IPS DF 4.7 (cell line): Measurements from ENCODE around the gene SLC35F3.
"Not testable (repeated sequence)": the region's sequence is repeated elsewhere in the genome, so short reads cannot be mapped to it uniquely, and the experiment has no call there.

Source experiments
- DNase-seq: peaks from one replicate; pipeline ENCODE4 v3.0.0-alpha.2; 2013; ENCODE audit warnings: low spot score; ENCODE audit errors: extremely low read depth

The SLC35F3 gene

DNA sequence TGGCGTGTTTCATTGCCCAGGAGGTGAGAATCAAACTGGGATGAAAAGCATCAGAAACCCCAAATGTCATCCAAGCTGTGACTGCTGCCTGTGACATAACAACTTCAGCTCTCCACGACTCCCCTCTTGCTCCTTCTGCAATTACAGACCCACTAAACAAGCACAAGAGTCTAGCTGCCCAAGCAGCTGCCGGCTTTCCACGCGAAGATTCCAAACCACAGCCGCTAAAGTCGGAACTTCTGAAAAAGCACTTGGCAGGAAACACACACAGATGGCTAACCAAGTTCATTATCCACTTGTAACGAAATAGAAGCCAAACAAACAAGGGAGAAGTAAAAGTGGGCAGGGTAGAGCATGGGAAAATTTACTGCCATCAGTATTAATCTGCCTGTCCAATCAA lies 198.1 kb downstream of the SLC35F3 start:
- no peak for DNase-seq

- no peak for DNase-seq
Measured at GRCh38 chr1:234103198-234103597, 198.7 kb downstream of the SLC35F3 start.

DNA sequence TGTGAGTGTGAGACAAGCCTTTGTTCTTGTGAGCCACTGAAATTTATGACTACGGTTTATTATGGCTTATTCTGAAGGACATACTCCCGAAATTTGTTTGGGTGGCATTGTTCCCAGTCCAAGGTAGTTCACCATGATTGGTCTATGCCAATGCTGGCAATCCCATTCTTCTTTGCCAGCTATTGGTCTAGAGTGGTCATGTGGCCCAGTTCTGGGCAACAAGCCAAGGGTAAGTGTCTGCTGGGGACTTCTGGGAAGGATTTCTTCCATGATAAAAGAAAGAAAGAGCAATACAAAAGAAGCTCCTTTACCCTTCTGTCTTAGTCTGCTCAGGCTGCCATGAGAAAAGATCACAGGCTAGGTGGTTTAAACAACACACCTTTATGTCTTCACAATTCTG lies 201.6 kb downstream of the SLC35F3 start:
- no peak for DNase-seq

- DNase-seq, result no peak
Measured at GRCh38 chr1:234107416-234108021, 203.0 kb downstream of the SLC35F3 start.

- no peak for DNase-seq
Measured at GRCh38 chr1:234108921-234109320, 204.4 kb downstream of the SLC35F3 start.

DNA sequence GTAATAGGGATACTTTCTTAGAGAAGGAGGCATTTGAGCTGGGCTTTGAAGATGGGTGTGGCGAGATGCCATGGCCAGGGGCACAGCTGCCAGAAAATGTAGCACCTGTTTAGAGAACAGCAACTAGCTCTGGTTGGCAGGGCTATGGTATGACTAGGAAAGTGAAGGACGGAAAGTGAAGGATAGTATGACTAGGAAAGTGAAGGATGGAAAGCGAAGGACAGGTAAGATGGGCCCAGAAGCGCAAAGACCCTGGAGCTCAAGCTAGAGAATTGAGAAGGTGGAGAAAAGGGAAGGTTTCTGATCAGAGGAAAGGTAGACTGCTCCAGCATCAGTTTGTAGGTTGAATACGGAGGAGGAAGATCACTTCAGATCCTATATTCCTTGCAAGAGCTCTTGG lies 205.4 kb downstream of the SLC35F3 start:
- no peak for DNase-seq

DNA sequence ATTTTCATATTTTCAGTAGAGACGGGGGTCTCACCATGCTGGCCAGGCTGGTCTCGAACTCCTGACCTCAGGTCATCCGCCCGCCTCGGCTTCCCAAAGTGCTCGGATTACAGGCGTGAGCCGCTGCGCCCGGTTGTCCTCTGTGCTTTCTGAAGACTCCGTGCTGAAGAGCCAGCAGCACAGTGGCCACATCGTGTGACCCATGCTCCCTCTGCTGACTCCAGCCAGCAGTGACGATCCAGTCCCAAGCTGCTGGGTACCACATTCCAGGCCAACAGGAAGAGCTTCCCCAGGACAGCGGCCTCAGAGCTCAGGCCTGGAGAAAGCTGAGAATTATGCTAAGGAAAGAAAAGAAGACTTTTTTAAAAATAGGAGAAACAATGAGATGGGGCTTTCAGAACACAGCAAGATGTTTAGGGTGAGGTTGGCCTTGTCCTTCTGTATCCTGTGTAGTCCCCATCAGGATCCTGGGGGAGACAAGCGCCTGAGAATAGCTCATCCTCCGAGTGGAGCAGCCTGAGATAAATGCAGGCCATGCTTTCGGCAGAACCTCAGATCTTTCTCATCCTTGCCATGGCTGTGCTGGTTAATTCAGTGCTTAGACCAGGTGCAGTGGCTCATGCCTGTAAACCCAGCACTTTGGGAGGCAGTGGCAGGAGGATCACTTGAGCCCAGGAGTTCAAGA lies 207.1 kb downstream of the SLC35F3 start:
- no peak for DNase-seq

DNA sequence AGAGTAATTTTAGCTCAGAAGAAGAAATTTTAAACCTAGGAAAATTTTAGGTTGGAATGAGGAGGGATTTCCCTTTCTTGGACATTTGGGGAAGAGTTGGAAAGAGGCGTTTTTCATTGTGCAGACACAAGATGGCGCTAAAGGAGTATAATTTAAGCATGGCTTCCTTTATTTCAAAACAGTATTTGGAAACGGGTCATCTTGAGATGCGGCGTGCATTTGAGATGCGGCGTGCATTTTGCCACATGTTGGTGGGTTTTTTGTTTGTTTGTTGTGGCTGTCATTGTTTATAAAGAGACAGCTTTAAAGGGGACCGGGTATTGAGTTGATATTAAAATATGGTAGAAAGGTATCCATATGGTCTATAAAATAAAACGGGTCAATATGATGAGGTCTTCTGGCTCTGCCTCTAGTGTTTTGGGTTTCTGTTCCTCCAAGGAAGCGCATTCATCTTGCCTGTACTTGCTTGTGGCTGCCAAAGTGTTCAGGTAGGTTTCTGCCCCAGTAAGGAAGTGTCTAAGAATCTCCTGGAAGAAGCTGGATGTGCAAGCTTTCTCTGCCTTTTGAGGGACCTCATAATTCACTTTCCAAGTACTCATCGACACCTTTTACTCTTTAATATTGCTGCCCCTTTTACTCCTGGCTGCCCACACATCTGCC lies 210.3 kb downstream of the SLC35F3 start:
- peak; percentile 25 for DNase-seq

GRCh38 chr1:234118911-234119310 lies 214.4 kb downstream of the SLC35F3 start:
- DNase-seq, result no peak

DNA sequence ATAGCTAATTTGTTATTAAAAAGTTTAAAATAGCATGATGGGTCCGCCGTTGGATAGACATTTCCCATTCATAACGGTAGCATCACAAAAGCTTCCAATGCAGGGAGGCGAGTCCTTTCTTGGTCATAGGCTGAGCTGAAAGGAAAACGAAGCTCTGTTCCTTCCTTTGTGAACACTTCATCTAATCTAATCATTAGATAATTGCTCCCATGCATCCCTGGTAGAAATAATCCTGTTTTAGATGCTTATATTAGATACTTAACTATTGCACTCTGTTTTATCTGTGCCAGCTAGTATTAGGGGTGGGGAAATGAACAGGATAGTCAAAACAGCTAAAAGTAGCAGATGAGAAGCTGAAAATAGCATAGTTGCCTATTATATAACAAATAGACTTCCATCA lies 215.0 kb downstream of the SLC35F3 start:
- DNase-seq, result no peak

- no peak for DNase-seq
Measured at GRCh38 chr1:234120327-234120944, 216.0 kb downstream of the SLC35F3 start.

DNA sequence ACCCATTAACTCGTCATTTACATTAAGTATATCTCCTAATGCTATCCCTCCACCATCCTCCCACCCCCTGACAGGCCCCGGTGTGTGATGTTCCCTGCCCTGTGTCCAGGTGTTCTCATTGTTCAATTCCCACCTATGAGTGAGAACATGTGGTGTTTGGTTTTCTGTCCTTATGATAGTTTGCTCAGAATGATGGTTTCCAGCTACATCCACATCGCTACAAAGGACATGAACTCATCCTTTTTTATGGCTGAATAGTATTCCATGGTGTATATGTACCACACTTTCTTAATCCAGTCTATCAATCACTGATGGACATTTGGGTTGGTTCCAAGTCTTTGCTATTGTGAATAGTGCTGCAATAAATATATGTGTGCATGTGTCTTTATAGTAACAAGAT lies 217.2 kb downstream of the SLC35F3 start:
- not testable (repeated sequence) for DNase-seq

DNA sequence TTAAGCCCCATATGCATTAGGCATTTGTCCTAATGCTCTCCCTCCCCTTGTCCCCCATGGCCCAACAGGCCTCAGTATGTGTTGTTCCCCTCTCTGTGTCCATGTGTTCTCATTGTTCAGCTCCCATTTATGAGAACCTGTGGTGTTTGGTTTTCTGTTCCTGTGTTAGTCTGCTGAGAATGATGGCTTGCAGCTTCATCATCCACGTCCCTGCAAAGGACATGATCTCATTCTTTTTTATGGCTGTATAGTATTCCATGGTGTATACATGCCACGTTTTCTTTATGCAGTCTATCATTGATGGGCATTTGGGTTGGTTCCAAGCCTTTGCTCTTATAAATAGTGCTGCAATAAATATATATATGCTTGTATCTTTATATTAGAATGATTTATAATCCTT lies 218.1 kb downstream of the SLC35F3 start:
- DNase-seq, result not testable (repeated sequence)

- DNase-seq, result no peak
Measured at GRCh38 chr1:234123867-234124266, 219.4 kb downstream of the SLC35F3 start.

DNA sequence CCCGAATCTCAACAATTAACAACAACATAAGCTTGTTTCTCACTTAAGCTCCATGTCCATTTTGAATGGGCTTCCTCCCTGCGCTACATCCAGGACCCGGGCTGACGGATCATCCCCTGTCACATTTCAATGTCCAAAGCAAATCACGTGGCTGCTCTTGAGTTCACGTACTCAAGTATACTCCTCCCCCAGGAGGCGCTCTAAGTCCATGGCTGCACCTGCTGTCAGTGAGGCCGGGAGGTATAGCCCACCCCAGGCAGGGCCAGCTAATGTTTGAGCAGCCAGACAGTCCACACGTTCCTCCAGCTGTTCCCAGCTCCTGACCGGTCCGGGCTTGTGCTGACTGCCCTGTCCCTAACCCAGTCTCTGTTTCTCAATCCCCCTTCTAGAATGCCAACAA lies 220.8 kb downstream of the SLC35F3 start:
- peak; percentile 76 for DNase-seq

DNA sequence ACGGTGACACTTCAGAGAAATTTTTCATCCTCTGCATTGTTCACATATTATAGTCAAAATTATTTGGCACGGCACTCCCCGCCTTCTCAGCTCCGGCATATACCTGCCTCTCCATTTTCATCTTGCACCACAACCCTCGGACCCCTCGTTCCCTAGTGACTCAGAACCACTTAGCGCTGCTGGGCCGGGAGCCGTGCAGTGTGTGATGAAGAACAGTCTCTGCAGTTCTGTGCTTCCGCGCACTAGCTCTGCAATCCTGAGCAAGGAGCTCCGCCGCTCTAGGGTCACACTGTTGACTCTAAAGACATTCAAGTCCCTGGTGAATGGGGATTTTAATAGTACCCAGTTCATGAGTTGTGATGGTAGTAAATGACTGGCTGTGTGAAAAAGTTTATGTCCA lies 221.2 kb downstream of the SLC35F3 start:
- no peak for DNase-seq

DNA sequence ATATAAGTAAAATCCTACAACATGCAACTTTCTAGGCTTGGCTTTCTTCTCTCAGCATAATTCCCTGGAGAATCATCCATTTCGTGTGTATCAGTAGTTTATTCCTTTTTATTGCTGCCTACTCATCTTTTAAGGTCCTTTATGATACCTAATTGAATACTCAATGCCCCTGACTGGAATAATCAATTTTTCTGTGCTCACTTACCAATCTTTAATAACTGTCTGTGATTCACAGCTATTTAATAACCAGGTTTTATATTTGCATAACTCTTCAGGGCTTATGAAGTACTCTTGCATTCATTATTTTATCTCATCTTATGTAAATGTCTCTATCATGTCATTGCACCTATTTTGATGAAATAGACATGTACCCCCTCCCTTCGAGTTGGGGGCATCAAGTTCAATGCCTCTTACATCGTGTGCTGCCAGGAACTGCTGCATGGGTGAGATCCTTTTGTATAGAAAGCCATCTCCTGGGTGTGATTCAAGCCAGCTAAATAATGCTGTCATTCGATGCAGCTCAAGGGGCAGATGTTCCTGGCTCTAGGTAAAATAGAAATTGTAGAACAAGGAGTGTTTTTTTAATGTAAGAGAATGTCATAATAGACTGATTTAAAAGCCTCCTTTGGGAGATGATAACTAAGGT lies 222.7 kb downstream of the SLC35F3 start:
- no peak for DNase-seq

GRCh38 chr1:234132795-234133194 lies 228.3 kb downstream of the SLC35F3 start:
- no peak for DNase-seq

DNA sequence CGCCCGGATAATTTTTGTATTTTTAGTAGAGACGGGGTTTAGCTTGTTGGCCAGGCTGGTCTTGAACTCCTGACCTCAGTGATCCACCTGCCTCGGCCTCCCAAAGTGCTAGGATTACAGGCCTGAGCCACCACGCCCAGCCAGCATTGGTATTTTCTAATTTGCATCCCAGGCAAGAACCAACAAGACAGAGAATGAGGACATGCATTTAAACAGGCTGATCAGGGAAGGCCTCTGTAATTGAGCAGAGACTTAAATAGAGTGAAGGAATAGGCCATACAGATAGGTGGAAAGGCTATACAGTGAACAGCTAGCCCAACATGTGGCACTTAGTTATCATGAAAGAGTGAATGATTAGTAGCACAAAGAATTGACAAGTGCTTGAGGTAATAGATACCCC lies 230.4 kb downstream of the SLC35F3 start:
- DNase-seq, result no peak

DNA sequence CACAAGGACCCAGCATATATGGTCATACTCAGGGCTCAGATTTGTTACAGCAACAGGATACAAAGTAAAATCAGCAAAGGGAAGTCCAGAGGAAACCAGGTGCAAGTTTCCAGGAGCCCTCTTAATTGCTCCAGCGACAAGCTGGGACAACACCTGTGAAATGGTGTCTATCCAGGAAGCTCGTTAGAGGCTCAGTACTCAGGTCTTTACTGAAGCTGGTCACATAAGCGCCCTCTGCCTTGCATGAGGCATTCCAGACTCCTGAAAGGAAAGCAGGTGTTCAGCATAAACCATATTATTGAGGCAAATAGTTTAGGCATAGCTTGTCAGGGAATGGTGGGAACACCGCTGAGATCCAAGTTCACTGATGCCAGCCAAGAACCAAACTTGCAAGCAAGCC lies 231.0 kb downstream of the SLC35F3 start:
- DNase-seq, result no peak

DNA sequence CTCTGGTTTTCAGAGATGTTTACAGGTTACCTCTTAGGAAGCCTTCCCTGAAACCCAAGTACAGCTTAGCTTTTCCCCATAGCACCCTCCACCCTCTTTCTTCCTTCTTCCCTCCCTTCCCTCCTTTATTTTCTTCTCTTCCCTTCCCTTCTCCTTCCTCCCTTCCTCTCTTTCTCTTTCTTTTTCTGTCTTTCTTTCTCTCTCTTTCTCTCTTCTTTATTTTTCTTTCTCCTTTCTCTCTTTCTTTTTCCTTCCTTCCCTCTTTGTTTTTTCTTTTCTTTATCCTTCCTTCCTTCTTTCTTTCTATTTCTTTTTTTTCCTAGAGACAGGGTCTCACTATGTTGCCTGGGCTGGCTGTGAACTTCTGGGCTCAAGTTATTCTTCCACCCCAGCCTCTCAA lies 231.6 kb downstream of the SLC35F3 start:
- DNase-seq, result no peak

GRCh38 chr1:234139966-234140365 lies 235.5 kb downstream of the SLC35F3 start:
- DNase-seq, result no peak
